Stromal cell of bone marrow (primary cell): Measurements from ENCODE around the gene GNG7.
A peak's percentile ranks its signal among the peaks of the same experiment; 100 is the strongest.
"Not testable (repeated sequence)": the region's sequence is repeated elsewhere in the genome, so short reads cannot be mapped to it uniquely, and the experiment has no call there.

Source experiments
- DNase-seq: peaks from one replicate; pipeline ENCODE4 v3.0.0-alpha.2; 2012; ENCODE audit warnings: low read depth

GNG7 gene

DNA sequence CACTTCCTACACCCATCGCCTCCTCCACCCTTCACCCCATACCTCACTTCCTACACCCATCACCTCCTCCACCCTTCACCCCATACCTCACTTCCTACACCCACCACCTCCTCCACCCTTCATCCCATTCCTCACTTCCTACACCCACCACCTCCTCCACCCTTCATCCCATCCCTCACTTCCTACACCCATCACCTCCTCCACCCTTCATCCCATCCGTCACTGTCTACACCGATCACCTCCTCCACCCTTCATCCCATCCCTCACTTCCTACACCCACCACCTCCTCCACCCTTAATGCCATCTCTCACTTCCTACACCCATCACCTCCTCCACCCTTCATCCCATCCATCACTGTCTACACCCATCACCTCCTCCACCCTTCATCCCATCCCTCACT is 10.7 kb upstream of the GNG7 start:
- not testable (repeated sequence) for DNase-seq

- no peak for DNase-seq
These were observed 9.3 kb upstream of the GNG7 start for GRCh38 chr19:2711875-2712205.

- peak; percentile 22 for DNase-seq
These were observed 8.8 kb upstream of the GNG7 start for GRCh38 chr19:2711172-2711874.

GRCh38 chr19:2706251-2706650 is 3.8 kb upstream of the GNG7 start:
- no peak for DNase-seq

DNA sequence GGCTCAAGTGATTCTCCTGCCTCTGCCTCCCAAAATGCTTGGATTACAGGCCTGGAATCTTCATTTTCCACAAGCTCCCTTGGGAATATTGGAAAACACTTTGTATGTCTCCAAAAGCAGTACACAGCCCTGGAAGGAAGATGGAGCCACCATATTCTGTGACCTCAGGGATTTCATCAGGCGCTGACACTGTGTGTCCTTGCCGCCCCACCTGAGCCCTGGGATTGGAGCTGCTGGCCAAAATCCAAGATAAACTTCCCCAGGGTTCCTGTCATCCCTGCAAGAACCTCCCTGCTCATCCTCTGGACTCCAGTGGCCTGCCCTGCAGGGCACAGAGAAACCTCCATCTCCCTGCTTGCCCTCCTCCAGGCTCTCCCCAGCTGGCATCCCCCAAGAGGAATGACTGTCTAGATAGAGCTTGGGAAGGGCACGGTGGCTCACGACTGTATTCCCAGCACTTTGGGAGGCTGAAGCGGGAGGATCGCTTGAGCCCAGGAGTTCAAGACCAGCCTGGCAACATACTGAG is 1.3 kb upstream of the GNG7 start:
- DNase-seq, result no peak

- no peak for DNase-seq
These were observed 563 bp upstream of the GNG7 start for GRCh38 chr19:2703077-2703437.

DNA sequence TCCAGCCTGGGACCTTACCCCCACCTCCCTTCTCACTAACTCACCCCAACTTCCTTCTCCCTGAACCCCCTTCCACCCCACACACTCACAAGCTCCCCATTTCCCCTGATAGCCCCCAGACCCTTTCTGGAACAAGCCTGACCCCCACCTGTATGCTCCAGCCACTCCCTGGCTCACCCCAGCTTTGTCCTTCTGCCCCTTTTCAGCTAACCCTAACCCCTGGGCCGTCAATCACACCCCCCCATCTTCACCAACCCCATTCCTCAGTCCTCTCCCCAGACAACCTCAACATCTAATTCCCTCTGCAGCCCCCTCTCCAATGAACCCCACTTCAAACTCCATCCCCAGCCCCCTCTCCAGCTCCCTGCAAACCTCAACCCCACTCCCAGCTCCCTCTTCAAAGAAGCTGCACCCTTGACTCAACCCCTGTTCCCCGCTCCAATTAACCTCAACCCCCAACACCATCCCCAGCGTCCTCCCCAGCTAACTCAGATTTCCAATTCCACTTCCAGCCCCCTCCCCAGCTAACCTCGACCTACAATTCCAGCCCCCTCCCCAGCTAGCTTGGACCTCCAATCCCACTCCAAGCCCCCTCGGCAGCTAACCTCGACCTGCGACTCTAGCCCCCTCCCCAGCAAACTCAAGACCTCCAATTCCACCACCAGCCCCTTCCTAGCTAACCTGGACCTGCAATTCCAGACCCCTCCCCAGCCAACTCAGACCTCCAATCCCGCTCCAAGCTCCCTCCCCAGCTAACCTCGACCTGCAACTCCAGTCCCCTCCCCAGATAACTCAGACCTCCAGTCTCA is 929 bp downstream of the GNG7 start:
- no peak for DNase-seq

DNA sequence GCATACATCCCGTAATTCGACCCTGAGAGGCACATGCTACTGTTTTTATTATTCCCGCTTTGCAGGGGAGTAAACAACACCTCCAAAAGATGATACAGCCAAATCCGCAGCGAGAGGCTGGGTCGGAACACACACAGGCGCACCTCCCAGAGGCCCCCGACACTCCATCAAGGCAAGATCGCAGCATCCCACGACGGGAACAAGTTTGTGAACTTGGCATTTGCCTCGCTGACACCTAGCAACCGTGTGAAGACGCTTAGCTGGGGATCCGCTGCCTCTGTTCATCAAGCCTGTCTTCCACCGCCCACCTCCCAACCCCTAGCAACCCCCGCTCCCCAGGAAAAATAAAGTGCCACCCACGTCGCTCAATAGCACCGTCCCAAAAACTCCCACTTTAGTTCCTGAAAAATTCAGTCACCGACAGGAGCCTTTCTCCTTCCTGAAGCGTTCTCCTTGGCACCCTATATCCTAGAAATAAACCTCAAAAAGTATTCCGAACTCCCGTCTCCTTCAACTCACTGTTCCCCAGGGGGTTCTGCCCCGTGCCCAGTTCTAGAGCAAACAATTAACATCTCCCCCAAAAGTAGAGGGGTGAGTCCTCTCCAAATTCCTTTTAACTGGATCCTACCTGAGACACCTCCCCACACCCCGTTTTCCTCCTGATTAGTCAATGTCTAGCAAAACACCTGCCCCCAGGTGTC is 1.7 kb downstream of the GNG7 start:
- no peak for DNase-seq

GRCh38 chr19:2699413-2700140 is 2.9 kb downstream of the GNG7 start:
- no peak for DNase-seq

DNA sequence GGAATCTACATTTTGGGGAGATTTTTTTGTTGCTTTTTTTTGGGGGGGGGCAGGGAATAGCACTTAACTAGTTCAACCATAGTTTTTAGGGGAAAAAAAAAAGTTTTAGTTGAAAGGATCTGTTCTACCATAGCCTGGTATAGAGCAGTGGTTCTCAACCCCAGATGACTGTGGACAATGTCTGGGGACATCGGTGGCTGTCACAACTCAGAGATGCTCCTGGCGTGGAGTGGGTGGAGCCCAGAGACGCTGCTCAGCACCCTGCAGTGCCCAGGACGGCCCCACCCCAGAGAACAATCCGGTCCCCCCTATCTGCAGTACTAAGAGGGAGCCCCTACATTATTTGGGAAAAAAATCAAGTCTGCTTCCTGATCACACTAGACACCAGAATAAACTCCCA is 8.3 kb downstream of the GNG7 start:
- DNase-seq, result no peak

- no peak for DNase-seq
These were observed 8.9 kb downstream of the GNG7 start for GRCh38 chr19:2693492-2694160.

DNA sequence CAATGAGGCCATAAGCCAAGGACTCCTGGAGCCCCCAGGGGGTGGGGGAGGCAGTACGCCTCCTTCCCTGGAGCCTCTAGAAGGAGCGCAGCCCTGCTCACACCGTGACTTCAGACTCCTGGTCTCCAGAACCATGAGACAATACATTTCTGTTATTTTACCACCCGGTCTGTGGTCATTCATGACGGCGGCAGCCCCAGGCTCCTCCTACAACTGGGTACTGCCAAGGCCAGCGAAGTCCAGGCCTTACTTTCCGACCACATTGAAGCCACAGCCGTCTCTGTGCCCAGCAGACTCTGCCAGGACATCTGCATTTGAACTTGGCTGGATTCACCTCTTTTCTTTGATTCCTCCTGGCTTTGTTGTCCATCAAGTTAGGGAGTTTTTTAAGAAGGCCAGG is 10.5 kb downstream of the GNG7 start:
- DNase-seq, result no peak

- no peak for DNase-seq
These were observed 11.6 kb downstream of the GNG7 start for GRCh38 chr19:2690856-2691255.

DNA sequence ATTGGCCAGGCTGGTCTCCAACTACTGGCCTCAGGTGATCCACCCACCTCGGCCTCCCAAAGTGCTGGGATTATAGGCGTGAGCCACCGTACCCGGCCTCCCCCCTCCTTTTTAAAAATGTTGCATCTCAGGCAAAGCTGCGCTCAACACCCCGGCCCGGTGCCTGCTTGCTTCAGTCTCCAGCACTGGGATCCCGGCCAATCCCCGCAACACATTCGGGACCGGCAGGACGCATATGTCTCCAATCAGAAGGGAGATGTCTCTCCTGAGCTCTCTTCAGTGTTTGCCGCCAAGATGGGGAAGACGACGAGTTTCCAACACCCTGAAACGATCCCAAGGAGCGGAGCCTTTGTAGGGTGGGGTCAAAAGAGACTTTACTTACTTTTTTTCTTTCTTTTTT is 16.1 kb downstream of the GNG7 start:
- DNase-seq, result no peak

DNA sequence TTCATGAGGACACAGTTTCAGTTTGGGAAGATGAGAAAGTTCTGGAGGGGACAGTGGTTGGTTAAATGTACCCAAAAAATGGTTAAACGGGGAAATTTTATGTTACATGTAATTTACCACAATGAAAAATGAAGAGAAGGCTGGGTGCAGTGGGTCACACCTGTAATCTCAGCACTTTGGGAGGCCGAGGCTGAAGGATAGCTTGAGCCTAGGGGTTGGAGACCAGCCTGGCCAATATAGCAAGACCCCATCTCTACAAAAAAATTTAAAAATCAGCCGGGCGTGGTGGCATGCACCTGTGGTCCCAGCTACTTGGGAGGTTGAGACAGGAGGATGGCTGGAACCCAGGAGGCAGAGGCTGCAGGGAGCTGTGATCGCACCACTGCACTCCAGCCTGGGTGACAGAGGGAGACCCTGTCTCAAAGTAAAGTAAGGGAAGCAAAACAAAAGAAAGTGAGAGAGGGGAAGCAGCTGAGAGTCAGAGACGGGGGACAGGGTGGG is 17.2 kb downstream of the GNG7 start:
- no peak for DNase-seq

DNA sequence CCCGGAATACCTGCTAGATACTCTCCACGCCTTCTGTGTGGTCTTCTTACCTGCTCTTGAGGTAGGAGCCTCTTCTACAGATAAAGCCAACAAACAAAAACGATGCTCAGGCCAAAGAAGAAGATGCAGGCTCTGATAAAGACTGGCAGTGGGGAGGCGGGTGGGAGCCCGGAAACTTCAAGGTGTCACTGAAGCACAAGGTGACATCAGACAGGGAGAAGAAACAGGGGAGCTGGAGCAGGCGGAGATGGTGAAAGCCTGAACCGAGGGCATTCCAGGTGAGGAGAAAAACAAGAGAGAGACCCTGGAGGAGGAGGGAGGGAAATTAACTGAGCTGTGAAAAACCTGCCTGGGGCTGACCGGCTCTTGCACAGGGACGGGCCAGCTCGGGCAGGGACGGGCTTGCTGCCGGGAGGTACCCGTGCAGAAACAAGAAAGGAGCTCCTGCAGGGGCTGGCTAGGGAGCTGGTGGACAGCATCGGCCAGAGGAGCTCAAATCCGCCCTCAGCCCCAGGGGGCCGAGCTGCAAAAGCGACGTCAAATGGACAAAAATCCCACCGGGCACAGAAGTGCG is 19.0 kb downstream of the GNG7 start:
- no peak for DNase-seq

GRCh38 chr19:2680808-2681207 is 21.7 kb downstream of the GNG7 start:
- DNase-seq, result no peak

- no peak for DNase-seq
These were observed 23.1 kb downstream of the GNG7 start for GRCh38 chr19:2679439-2679838.

DNA sequence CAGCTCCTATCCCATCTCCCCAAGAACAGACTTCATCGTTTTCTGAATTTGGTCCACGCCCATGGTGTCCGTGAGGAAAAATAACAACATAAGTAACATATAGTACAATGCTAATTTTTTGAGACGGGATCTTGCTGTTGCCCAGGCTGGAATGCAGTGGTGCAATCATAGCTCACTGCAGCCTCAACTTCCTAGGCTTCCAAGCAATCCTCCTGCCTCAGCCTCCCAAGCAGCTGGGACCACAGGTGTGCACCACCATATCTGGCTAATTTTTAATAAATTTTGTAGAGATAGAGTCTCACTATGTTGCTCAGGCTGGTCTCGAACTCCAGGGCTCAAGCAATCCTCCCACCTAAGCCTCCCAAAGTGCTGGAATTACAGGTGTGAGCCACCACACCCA is 23.5 kb downstream of the GNG7 start:
- not testable (repeated sequence) for DNase-seq

DNA sequence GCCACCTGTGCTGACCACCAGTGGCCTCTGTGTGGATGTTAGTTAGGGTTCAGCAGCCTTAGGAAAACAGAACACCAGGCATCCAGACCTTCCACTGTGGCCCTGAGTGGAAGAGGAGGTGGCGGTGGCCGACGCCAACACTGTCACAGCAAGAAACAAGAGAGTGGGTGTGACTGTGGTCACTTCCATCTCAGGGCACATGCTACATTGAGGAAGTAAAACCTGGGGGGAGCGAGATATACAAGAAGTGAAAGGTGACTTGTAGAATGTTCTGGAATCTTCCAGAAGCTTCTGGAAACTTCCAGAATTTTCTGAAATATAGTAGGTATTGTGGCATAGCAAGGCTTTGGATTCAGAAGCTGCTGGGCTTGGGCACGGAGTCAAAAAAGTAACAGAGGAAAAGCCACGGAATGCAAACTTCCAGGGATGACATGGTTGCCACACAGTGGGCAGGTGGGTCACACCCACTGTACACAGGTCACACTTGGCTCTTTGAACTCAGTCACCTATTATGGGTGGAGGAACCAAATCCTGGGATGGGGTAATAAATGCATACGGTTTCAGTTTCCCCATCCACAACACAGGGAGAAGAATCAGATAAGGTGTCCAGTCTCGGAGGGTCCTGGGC is 24.3 kb downstream of the GNG7 start:
- DNase-seq, result no peak

DNA sequence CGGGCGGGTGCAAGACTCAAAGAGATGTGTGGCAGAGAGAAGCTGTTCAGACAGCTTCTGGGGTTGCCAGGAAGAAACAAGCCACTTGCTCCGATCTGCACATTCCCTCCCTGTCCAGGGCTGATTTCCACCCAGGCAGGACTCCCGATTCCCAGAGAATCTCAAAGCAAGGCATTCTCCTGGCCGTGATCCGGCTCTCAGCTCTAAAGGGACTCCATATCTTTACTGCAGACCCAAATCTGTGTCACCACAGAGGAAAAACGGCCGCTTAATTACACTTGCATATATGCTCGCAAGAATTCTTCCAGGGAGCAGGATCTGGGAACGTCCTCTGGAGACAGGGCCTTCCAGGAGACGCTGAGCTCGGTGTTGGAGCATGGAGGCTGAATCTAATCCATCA is 25.7 kb downstream of the GNG7 start:
- DNase-seq, result no peak
